Choroid plexus epithelial cell (primary cell): ENCODE data around the gene KRT72.

ENCODE experiments used
- DNase-seq: peaks from one replicate; pipeline ENCODE4 v3.0.0-alpha.2; 2010; ENCODE audit warnings: low read depth
- H3K4me3 ChIP-seq: 2 replicates; pipeline ENCODE4 v1.5.1; 2011; ENCODE audit warnings: low read depth, mild to moderate bottlenecking, control low read depth, low read length, moderate library complexity
- TF ChIP-seq, protein P1 (sequence below): conservative IDR thresholded peaks from 2 replicates; pipeline ENCODE4 v1.5.1; 2011; ENCODE audit warnings: low read depth, mild to moderate bottlenecking, control low read depth, inconsistent platforms, low read length, moderate library complexity

Gene KRT72

DNA sequence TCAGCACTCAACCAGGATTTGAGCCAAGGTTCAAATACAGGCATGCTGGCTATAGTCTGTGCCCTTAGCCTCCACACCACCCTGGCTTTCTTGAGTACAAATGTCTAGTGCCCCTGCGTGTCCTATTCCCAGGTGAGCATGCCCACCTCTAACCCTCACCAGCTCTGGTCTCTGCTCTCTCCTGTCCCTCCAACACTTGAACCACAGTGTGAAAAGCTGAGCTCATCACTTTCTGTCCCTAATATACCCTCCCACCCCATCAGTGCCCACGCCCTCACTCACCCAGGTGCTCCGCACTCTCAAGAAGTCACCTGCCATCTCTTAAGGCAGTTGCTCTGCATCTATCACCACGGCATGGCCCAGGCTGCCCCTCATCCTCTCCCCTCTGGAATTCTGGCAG lies 41.3 kb downstream of the KRT72 start:
- DNase-seq = no peak

DNA sequence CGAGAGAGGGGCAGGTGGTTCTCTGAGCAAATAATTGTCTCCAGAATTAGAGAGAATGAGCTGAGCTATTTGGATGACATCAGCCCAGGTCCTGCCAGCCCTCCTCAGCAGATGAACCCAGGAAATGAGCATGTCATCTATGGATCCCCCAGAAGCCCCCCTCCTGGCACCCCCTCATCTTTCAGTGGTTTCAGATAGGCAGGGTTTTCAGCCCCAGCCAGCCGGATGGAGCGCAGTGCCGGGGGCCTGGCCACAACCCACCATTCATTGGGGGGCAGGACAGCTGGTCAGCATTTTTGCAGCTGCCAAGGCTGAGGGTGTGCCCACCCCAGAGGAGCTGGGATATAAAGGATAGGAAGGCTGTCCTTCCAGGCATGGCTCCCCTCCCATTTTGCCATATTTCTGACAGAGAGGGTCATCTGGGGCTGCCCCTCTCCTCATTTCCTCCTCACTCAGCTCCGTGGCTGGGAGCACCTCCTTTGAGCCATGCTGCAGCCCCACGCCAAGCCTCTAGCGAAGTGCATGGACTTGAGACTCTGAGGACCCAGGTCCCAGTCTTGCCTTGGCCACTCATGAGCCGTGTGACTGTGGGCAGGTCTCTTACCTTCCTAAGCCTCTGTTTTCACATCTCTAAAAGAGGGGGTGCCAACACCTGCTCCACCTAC lies 42.4 kb downstream of the KRT72 start:
- TF ChIP-seq, protein P1, sequence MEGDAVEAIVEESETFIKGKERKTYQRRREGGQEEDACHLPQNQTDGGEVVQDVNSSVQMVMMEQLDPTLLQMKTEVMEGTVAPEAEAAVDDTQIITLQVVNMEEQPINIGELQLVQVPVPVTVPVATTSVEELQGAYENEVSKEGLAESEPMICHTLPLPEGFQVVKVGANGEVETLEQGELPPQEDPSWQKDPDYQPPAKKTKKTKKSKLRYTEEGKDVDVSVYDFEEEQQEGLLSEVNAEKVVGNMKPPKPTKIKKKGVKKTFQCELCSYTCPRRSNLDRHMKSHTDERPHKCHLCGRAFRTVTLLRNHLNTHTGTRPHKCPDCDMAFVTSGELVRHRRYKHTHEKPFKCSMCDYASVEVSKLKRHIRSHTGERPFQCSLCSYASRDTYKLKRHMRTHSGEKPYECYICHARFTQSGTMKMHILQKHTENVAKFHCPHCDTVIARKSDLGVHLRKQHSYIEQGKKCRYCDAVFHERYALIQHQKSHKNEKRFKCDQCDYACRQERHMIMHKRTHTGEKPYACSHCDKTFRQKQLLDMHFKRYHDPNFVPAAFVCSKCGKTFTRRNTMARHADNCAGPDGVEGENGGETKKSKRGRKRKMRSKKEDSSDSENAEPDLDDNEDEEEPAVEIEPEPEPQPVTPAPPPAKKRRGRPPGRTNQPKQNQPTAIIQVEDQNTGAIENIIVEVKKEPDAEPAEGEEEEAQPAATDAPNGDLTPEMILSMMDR = no peak
- H3K4me3 ChIP-seq = no peak overlapping the region
- DNase-seq = no peak

More for the DNA sequence above, 41.3 kb downstream of the KRT72 start:
- TF ChIP-seq, protein P1 = no peak
- no peak overlapping the region for H3K4me3 ChIP-seq

DNA sequence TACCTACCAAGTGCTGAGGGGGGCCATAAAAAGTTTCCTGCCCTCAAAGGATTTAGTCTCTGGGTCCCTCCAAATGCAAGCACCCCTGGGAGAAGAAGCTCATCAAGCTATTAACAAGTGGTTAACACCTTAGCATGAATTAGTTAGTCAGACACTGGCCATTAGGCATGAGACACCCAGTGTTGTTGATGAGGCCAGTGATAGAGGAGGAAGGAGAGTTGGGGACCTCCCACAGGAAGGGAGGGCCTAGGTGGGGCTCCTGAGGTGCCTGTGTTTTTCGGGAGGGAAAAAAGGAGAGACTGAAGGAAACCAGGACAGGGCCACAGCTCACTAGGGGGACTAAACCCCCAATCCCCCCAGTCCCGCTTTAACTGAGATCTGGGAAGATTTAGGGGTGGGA lies 43.8 kb downstream of the KRT72 start:
- no peak for DNase-seq
- TF ChIP-seq, protein P1 = no peak
- H3K4me3 ChIP-seq = no peak overlapping the region

DNA sequence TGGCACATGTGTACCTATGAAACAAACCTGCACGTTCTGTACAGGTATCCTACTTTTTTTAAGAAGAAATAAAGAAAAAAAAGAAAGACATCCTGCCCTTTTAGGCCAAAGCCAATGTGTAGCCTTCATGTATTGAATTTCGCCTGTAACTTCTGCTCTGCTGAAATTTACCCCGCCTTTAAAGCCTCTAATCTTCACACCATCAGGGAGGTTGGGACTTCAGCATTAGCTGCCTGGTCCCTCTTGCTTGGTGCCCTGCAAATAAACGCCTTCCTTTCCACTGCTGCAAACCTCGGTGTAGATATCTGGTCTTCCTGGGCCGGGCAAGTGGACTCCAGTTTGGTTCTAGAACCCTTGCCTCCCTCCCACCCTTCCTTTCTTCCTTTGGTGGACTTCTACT lies 45.7 kb downstream of the KRT72 start:
- DNase-seq = no peak
- TF ChIP-seq, protein P1 = no peak

DNA sequence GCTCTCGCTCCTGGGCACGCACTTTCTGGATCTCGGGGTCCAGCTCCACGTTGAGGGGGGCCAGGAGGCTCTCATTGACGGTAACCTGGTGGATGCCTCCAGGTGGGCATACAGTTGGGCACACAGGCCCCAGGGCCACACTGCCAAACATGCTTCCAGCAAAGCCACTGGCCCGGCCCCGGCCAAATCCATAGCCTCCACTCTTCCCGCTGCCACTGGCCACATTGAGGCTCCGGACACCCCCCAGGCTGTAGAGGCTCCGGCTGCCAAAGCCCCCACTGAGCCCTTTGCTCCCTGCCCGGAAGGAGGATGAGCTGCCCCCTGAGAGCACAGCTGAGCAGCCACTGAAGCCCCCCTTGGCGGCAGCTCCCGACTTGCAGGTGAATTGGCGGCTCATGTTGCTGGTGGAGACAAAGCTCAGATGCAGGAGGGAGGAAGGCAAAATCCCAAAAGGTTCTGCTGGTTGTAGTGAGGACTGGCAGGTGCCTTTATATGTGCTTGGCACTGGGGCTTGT lies 48.5 kb downstream of the KRT72 start, which contains the start of gene KRT71:
Gene KRT71, minus strand, starts transcription at position 465 of the 515 bp plus-strand sequence. Its CDS starts 68 bp downstream, at position 397.
- TF ChIP-seq, protein P1 = no peak
- DNase-seq = no peak
- H3K4me3 ChIP-seq = no peak within 1 kb of the TSS

More for the DNA sequence above, 45.7 kb downstream of the KRT72 start:
- no peak overlapping the region for H3K4me3 ChIP-seq

DNA sequence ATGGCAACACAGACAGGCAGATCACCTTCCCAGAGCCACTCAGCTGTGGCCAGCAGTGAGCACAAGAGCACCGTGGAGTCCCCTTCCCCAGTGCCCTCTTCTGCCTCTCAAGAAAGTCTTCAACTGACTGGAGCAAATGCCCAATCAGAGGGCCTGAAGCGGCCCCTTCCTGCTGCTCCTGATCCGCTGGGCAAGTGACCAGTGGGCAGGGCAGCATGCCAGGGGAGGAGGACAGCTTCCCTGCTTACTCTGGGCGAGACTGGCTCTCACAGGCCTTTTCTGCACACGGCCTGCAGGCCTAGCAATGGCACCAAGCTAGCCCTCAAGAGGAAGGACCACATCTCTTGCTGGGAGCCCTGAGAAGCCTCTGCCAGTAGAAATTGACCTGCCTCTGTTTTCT lies 49.2 kb downstream of the KRT72 start:
- no peak overlapping the region for H3K4me3 ChIP-seq
- DNase-seq = no peak
- TF ChIP-seq, protein P1 = no peak
